GM03348 (cell line): Measurements from ENCODE around the gene DNAJA1.

Experiments
- DNase-seq: peaks from one replicate; pipeline ENCODE4 v3.0.0; 2012; ENCODE audit warnings: low spot score

Gene DNAJA1

GRCh38 chr9:33029231-33029786 is 4.2 kb downstream of the DNAJA1 start:
- peak; percentile 36 for DNase-seq

DNA sequence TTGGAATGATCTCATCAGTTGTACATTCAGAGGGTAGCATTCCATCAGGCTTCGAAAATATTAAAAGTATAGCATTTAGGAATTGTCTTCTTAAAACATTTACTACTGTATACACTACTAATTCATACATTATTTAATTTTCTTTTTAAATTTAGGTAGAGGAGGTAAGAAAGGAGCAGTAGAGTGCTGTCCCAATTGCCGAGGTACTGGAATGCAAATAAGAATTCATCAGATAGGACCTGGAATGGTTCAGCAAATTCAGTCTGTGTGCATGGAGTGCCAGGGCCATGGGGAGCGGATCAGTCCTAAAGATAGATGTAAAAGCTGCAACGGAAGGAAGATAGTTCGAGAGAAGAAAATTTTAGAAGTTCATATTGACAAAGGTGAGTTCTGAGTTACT is 5.2 kb downstream of the DNAJA1 start:
- no peak for DNase-seq

DNA sequence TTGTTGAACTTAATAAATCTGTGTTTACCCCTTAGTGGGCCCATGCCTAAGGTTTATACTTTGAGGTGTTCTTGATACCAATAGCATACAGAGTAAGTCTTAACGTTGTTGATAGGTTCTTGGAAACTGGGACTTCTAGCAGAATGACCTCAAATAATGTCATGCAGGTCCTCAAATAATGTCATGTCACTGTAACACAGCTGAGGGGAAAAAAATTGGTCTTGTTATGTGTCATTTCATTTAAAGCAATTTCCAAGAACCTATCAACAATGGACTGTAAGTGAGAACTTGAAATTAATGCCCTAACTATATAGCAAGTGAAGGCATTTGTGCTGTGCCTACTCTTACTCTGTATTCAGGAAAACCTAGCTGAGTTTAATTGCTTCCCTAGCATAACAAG is 7.2 kb downstream of the DNAJA1 start:
- no peak for DNase-seq

GRCh38 chr9:33032865-33033264 is 7.8 kb downstream of the DNAJA1 start:
- DNase-seq: no peak

- no peak for DNase-seq
These were observed 15.8 kb downstream of the DNAJA1 start for GRCh38 chr9:33040792-33041431.

GRCh38 chr9:33041432-33042188 is 16.5 kb downstream of the DNAJA1 start:
- DNase-seq: peak; percentile 28

GRCh38 chr9:33042473-33042872 is 17.4 kb downstream of the DNAJA1 start:
- DNase-seq: peak; percentile 14

- no peak for DNase-seq
These were observed 18.6 kb downstream of the DNAJA1 start for GRCh38 chr9:33043671-33044070.

DNA sequence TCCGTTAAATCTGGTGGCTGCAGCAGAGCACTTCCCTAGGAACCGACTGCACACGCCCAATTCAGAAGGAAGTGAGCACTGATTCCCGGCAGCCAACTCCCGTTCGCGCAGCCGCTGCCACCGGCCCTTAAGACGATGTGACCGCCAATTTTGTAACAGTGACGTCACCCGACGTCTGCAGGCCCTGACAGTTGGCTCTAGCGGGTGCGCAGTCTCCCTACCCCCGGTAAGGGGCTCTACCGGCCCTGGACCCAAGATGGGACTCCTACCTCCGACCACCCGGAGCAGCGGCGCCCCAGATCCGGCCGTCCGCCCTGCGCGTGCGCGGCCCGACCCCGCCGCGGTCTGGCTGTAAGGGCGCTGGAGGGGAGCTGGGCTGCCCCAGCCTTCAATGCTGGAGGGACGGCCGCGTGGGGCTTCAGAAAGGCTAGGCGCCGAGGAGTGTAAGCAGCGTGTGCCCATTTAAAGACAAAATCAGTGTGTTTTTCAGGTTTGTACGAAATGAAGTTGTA is 19.1 kb downstream of the DNAJA1 start:
- DNase-seq: peak; percentile 93

DNA sequence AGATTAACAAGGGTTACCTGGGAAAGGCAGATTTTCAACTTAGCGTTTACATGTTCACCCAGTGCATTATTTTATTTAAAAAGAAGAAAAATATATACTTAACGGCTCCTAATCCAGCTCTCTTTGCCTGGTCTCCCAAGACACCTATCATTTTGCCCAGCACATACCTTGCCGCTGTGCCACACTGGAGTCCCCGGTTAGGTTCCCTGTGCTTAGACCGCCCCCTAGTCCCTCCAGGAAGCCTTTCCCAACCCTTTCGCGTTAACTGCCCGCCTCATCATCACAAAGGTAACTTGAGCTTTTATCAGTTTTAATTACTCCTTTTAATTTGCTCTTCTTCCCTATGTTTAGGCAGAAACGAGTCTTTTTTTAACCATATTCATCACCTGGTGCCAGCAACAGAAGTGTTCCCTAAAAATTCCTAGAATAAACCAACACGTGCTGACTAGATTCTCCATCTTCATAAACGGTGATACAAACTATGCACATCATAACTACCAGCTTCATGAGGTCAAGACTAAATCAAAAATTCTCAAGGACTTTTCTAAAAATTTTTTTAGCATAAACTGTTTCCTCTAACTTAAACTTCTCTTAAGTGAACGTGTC is 19.7 kb downstream of the DNAJA1 start:
- no peak for DNase-seq

DNA sequence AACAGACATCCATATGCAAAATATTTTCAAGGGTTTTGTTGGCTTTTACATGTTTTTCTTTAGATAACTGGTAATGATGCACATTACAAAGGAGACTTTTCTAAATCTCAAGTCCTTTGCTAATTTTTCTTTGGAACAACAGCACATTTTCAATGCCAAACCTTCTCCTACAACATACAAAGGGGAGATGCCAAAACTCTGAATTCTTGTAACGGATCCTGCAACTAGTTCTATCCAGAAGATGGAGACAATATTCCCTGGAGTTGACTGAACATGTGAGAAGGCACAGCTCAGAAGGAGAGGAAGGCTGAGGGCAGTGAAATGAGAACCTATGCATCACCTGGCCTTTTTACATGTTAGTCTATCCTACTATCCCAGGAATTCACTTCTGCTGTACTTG is 21.0 kb downstream of the DNAJA1 start:
- DNase-seq: no peak

- no peak for DNase-seq
These were observed 23.0 kb downstream of the DNAJA1 start for GRCh38 chr9:33048054-33048465.

DNA sequence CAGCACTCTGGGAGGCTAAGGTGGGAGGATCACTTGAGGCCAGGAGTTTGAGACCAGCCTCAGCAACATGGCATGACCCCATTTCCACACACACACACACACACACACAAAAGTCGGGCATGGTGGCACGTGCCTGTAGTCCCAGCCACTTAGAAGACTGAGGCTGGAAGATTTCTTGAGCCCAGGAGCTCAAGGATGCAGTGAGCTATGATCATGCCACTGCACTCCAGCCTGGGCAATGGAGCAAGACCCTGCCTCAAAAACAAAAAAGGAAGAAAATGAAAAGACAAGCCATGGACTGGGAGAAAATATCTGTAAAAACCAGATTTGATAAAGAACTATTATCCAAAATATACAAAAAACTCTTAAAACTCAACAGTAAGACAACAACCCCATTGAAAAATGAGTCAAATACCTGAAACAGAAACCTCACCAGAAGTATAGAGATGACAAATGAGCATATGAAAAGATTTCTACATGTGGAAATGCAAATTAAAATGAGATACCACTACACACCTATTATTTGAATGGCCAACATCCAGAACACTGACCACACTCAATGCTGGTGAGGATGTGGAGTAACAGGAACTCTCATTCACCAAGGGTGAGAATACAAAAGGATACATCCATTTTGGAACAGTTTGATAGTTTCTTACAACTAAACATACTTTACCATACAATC is 24.7 kb downstream of the DNAJA1 start:
- no peak for DNase-seq

DNA sequence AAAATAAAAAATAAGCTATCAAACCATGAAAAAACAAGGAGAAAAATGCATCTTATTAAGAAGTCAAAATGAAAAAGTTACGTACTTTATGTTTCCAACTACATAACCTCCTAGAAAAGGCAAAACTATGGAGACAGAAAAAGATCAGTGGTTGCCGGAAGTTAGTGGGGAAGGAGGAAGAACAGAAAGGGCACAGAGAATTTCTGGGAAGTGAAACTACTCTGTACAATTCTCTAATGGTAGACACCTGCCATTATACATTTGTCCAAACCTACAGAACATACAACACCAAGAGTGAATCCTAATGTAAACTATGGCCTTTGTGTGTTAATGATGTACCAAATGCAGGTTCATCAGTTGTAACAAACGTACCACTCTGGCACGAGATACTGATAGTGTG is 26.1 kb downstream of the DNAJA1 start:
- no peak for DNase-seq

DNA sequence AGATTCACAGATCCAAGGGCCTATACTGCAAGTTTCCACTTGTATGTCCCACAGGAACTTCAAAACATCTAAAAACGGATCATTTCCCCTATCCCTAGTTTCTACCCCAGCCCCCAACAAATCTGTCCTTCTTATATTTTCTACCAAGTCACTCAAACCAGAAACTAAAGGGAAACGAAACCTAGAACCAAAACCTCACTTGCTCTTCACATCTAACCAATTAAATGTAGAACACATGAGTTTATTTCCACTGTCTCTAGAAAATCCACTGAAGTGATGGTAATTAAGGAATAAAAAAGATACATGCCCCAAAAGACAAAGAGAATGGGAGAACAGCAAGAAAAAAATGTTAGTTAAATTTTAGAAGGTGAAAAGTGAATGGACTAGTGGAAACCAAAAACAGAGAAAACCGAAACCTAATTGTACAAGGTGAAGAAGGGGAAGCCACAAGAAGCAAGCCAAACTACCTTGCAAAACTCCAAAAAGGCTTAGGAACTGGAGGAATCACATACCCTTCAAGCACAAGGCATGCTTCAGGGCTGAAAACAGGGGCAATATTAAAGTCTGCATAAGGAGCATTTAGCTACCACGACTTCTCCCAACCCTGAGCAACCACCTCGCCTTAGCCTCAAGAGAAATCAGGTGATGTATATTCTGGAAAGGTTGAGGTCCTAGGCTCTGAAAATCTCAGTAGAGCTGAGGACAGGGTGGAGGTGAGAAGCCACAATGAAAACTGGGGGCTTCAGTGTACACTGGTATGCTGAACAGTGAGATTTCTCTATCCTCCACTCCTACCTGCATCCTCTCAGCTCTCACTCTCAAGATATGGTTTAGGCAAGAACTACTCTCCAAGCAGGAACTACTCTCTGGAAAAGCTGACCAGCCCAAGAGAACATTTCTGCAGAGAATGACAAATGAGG is 40.3 kb downstream of the DNAJA1 start:
- no peak for DNase-seq

- DNase-seq: no peak
These were observed 43.9 kb downstream of the DNAJA1 start for GRCh38 chr9:33068991-33069390.

- DNase-seq: peak; percentile 97
These were observed 51.3 kb downstream of the DNAJA1 start, which contains the start of gene SMU1 for GRCh38 chr9:33076046-33077004. SMU1 (minus strand) TSS chr9:33076674; CDS start chr9:33076608, 66 bp downstream.

DNA sequence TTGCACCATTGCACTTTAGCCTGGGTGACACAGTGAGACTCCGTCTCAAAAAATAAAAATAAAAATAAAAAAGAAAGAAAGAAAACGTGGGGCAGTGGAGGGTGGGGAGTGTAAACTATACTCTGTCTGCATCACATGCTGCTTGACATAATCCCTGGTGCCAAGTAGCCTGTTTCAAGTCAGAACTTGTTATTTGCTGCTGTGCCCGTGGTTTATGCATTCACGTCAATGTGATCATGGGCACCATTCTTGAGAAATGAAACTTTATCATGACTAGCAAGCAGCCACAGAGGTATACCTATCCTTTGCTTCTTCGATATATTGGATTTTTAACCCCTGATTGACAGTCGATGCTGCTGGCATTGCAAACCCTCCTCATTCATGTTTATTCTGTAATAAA is 55.5 kb downstream of the DNAJA1 start:
- no peak for DNase-seq

GRCh38 chr9:33081128-33081851 is 56.2 kb downstream of the DNAJA1 start:
- peak; percentile 89 for DNase-seq
